MM.1S (cell line): ENCODE data around the gene CCDC59.

Source experiments
- CTCF ChIP-seq: fragments of 300-600 bp; sonication (generic); IDR thresholded peaks from 2 replicates; pipeline ENCODE4 v1.5.1; 2016; ENCODE audit warnings: antibody characterized with exemption, low read length, mixed read lengths
- EZH2 ChIP-seq: fragments of 300-600 bp; sonication (generic); optimal IDR thresholded peaks from 2 replicates; pipeline ENCODE3; 2017; ENCODE audit warnings: low read depth, mild to moderate bottlenecking, antibody characterized with exemption, low read length, mixed read lengths
- EZH2phosphoT487 ChIP-seq: fragments of 300-600 bp; sonication (generic); IDR thresholded peaks from 2 replicates; pipeline ENCODE4 v1.6.1; 2018; ENCODE audit warnings: antibody characterized with exemption, low read length

GRCh38 chr12:82329508-82329907, 28.7 kb downstream of the CCDC59 start:
- no peak for TF ChIP-seq CTCF
- no peak for TF ChIP-seq EZH2phosphoT487
- TF ChIP-seq EZH2 = no peak
